AG10803 (cell line): ENCODE results near the gene SH2D2A.

Experiments used
- DNase-seq: peaks from one replicate; pipeline ENCODE4 v3.0.0; 2010; ENCODE audit warnings: low read depth
- H3K4me3 ChIP-seq: 2 replicates; pipeline ENCODE4 v1.5.1; 2011; ENCODE audit warnings: mild to moderate bottlenecking, low read length, control low read depth
- CTCF ChIP-seq: conservative IDR thresholded peaks from 2 replicates; pipeline ENCODE4 v1.5.1; 2011; ENCODE audit warnings: mild to moderate bottlenecking, low read length, control low read depth, inconsistent platforms

SH2D2A gene

DNA sequence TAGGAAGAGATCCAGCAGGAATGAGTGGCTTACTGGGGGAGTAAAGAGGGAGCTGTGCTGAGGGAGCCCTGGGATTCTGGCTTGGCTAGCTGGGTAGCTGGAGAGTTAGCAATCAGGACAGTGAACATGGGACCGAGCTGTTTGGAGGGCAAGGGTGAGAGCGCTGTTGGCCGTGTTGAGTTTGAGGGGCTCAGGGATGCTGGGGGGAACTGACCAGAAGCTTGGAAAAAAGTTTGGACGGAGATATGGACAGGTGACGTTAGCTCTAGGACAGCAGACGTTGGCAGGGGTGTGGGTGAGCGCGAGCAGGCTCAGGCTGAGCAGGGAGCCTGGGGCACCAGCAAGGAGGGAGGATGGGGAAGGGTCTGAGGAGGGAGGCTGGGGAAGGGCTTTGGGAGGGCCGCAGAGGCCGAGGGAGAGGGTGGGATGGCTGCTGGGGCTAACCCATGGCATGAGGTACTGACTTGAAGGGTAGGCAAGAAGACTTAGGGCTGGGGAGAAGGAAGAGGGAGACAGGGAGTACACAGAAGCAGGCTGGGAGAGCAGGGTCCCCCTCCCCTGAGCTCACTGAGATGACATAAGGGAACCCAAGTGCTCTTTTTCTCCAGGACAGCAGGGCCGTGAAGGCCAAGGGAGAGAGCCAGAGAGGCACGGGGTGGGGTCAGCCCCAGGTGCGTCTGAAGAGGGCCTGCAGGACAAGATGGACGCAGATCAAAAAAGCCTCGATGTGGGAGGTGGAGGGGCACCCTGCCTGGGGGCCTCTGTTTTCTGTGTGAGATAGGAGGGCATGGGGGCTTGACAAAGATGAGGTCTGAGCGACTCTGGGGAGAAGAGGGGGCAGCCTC is 8.2 kb downstream of the SH2D2A start:
- no peak for TF ChIP-seq CTCF
- no peak overlapping the region for H3K4me3 ChIP-seq
- DNase-seq, result no peak

DNA sequence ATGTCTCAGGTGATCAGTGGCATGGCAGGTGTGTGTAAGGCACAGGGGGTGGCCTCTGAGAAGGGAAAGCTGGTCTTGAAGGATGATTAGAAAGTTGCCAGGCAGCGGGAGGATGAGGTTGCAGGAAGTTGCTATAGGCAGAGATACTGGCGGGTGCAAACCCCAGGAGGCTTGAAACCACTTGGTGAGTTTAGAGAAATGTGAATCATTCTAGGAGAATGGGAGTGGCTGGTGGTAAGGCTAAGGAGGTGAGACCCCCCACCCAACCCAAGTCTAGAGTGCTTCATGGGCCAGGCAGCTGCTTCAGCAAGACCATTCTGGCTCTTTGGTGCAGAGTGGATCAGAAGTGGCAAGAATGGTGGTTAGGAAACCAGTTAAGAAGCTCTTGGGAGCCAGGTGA is 9.0 kb downstream of the SH2D2A start:
- no peak for DNase-seq
- no peak overlapping the region for H3K4me3 ChIP-seq
- TF ChIP-seq CTCF, result no peak

DNA sequence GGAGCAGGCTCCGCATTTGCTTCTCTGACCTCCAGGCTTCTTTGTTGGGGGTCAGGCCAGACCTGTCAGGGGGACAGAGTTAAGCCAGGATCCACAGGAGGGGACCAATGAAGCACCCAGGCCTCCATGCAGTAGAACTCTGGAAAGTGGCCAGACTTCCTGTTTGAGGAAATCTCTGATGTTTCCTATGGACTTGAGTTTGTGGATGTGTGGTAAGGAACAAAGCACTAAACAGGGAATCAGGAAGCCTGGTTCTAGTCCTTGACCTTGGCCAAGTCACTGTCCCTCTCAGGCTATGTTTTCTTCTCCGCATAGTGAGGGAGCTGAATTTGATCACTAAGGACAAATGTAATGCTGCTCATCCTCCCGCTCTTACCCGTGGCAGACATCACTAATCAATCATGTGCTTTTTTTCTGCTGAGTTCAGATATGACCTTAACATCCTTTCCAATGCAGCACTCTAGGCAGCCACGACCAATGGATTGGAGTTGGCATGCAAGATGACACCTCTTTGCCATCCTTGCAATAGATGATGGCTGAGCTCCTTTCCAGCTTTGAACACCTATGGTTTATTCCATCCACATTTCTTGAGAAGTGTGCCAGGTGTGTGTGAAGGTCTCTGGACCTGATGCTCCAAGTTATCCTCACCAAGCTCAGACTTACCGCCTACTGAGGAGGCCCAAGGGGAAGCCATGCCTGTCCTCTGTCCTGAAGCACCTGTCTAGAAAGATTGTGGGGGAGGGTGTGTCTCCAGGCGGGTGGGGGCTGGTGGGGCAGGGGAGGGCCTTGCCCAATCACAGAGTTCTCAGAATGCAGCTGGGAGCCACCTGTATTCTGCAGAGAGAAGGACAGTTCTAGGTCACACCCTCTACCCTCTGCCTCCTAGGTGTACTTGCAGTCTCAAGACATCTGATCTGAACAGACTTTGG is 9.9 kb downstream of the SH2D2A start:
- H3K4me3 ChIP-seq, result no peak overlapping the region
- TF ChIP-seq CTCF, result no peak
- DNase-seq, result no peak

DNA sequence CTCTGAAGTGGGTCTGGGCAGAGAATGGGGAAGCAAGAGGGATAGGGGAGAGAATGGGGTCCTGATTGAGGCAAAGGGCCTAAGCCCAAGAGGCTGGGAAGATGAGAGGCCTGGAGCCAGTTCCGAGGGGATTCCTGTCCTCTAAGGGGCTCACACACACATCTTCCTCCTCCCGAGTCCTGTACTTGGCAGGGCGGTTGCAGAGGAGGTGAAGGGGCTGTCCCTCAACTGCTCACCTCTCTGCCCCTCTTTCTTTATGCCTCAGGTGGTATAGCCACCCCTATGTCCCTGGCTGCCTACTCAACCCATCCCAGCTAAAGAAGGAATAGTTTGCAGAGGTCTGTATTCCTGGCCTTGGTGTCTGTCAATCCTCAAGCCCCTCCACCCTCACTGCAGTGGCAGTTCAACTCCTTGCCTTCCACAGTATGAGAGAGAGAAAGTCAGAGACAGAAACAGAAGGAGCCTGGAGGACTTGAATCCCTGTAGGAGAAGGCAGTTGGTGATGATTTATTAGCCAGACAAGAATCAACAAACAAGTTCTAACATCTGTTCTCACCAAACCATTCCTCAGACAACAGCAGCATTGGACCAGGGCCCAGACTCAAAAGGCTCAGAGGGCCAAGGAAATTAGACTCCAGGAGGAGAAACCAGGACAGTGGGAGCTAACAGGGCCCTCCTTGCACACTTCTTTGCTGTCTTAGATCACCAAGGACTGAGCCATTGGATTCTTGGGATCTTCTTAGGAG is 10.7 kb downstream of the SH2D2A start:
- 0 out of 2 replicates have a peak, but pooled peaks have one; percentile 3 for TF ChIP-seq CTCF
- no peak overlapping the region for H3K4me3 ChIP-seq
- peak; percentile 96 for DNase-seq

- H3K4me3 ChIP-seq, result no peak overlapping the region
- TF ChIP-seq CTCF, result no peak
- peak; percentile 37 for DNase-seq
Observed at GRCh38 chr1:156804572-156805243, 11.9 kb downstream of the SH2D2A start.

- H3K4me3 ChIP-seq, result no peak overlapping the region
- no peak for DNase-seq
- TF ChIP-seq CTCF, result no peak
Observed at GRCh38 chr1:156804026-156804425, 12.6 kb downstream of the SH2D2A start.
